ENCODE results near the gene MELK.

GRCh38 chr9:36547598-36547997 is 25.1 kb upstream of the MELK start:
- TF ChIP-seq CTCF (conservative IDR thresholded peaks at IDR 0.05; ENCODE audit: low read length) (no peak), EZH2phosphoT487 (IDR thresholded peaks at IDR 0.05; ENCODE audit: borderline replicate concordance, low read depth, low read length) (no peak)

All from OCI-LY7 (cell line).